NCI-H2196 treated with DMSO at 0.1 percent for 48 hours (cell line): ENCODE data around the gene RNF212B.

Experiments
- DNase-seq: peaks from one replicate; lab custom pipeline; 2025; ENCODE audit not compliant: unreplicated experiment; lab: John Stamatoyannopoulos, UW

Gene RNF212B

GRCh38 chr14:23319746-23320583, 82.2 kb downstream of the RNF212B start:
- no peak for DNase-seq

GRCh38 chr14:23320584-23321571, 83.1 kb downstream of the RNF212B start, which contains the start of gene PABPN1:
Gene PABPN1, plus strand, starts transcription at chr14:23321457. Its CDS starts 13 bp downstream, at chr14:23321470.
- peak; percentile 99 for DNase-seq

GRCh38 chr14:23321572-23322547, 84.1 kb downstream of the RNF212B start:
- no peak for DNase-seq
